ENCODE measurements around the gene PSME1.
A peak's percentile ranks its signal among the peaks of the same experiment; 100 is the strongest.

Gene PSME1

DNA sequence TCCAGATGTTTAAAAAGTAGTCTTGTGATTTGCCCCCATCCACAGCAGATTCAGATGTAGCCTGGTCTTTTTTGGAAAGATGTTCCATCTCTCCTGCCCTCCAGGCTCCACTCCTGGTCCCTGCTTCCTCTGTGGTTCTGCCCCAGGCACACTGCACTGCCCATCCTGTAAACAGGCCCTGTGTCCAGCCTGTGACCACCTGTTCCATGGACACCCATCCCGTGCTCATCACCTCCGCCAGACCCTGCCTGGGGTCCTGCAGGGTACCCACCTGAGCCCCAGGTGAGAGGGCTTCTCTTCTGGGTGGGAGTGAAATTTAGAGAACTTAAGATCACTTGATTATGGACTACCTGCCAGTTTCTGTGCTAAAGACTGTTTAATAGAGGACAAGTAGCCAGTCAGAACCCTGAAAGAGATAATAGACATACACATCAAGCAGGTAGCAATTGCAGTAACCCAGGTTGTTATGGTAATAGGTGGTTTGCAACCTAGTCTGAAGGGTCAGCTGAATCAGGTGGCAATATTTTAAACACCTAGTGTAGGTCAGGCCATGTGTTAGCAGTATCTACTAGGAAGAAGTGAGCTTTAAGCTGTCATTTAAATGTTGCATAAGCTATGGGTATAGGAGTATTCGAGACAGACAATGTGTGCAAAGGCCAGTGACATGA lies 13.4 kb downstream of the PSME1 start:
- DNase-seq: no peak

DNA sequence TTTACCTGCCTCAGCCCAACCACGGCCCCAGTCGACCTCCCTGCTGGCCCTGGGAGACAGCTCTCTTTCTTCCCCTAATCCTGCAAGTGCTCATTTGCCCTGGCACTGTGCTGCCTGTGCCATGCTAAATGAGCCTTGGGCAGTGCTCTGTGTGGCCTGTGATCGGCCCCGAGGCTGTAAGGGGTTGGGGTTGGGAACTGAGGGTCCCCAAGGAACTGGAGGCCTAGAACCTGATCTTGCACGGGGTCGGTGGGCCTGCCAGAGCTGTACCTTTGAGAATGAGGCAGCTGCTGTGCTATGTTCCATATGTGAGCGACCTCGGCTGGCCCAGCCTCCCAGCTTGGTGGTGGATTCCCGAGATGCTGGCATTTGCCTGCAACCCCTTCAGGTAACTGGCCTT lies 14.1 kb downstream of the PSME1 start:
- DNase-seq: no peak

DNA sequence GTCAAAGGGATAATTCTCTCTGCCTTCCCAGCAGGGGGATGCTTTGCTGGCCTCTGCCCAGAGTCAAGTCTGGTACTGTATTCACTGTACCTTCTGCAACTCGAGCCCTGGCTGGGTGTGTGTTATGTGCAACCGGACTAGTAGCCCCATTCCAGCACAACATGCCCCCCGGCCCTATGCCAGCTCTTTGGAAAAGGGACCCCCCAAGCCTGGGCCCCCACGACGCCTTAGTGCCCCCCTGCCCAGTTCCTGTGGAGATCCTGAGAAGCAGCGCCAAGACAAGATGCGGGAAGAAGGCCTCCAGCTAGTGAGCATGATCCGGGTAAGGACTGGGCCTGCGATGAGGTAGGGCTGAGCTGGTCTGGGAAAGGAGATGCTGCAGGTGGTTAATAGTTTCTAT lies 14.6 kb downstream of the PSME1 start:
- no peak for DNase-seq

DNA sequence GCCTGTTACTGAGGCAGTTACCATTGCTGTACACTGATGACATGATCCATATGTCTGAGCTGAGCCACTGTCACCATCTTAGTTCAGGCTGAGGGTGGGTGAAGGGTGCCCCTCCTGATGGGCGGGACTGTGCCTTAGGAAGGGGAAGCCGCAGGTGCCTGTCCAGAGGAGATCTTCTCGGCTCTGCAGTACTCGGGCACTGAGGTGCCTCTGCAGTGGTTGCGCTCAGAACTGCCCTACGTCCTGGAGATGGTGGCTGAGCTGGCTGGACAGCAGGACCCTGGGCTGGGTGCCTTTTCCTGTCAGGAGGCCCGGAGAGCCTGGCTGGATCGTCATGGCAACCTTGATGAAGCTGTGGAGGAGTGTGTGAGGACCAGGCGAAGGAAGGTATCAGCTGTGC lies 15.0 kb downstream of the PSME1 start:
- DNase-seq: no peak

DNA sequence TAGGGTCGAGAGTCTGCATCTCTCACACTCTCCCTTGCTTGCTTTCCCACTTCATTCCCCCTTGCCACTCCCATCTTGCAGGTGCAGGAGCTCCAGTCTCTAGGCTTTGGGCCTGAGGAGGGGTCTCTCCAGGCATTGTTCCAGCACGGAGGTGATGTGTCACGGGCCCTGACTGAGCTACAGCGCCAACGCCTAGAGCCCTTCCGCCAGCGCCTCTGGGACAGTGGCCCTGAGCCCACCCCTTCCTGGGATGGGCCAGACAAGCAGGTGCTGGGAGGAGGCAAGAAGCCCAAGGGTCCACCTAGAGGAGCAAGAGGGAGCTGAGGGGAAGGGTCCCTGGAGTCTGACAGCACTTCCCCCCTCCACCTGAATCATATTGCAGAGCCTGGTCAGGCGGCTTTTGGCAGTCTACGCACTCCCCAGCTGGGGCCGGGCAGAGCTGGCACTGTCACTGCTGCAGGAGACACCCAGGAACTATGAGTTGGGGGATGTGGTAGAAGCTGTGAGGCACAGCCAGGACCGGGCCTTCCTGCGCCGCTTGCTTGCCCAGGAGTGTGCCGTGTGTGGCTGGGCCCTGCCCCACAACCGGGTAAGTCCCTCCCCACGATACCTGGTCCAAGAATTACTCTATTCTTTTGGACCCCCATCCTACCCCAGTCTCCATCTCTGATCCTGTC lies 15.5 kb downstream of the PSME1 start:
- no peak for DNase-seq

DNA sequence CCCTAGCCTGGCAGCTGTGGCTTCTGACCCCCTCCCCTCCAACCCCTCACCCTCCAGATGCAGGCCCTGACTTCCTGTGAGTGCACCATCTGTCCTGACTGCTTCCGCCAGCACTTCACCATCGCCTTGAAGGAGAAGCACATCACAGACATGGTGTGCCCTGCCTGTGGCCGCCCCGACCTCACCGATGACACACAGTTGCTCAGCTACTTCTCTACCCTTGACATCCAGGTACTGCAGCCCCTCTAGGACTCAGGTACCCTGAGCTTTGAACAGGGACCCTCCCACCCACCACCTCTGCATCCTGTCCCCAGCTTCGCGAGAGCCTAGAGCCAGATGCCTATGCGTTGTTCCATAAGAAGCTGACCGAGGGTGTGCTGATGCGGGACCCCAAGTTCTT lies 19.1 kb downstream of the PSME1 start:
- DNase-seq: no peak

DNA sequence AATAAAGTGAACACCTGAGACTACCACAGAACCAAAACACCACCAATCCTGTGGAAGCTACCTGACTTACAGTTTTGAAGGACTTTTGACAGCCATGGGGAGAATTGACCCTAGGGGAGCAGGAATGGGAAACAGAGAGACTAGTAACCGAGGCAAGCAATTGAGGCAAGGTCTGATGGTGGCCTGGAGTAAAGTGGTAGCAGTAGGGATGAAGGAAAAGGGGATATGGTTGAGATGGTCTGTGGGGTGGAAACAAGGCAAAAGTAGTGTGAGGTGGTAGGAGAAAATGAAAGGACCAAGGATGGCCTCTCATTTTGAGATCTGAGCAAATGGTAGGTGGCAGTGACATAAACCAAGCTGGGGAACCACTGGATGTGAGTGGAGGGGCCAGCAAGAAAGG lies 20.8 kb downstream of the PSME1 start:
- DNase-seq: no peak

DNA sequence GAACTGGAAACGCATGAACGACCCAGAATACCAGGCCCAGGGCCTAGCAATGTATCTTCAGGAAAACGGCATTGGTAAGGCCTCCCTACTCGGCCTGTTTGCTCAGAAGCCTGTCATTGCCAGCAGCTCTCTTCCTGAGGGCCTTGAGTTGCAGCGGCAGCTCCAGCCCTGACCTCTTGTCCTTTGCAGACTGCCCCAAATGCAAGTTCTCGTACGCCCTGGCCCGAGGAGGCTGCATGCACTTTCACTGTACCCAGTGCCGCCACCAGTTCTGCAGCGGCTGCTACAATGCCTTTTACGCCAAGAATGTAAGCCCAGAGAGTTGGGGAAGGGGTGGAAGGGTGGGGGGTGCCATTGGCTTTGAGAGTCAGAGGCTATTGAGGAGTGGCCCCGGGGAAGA lies 21.3 kb downstream of the PSME1 start:
- no peak for DNase-seq

DNA sequence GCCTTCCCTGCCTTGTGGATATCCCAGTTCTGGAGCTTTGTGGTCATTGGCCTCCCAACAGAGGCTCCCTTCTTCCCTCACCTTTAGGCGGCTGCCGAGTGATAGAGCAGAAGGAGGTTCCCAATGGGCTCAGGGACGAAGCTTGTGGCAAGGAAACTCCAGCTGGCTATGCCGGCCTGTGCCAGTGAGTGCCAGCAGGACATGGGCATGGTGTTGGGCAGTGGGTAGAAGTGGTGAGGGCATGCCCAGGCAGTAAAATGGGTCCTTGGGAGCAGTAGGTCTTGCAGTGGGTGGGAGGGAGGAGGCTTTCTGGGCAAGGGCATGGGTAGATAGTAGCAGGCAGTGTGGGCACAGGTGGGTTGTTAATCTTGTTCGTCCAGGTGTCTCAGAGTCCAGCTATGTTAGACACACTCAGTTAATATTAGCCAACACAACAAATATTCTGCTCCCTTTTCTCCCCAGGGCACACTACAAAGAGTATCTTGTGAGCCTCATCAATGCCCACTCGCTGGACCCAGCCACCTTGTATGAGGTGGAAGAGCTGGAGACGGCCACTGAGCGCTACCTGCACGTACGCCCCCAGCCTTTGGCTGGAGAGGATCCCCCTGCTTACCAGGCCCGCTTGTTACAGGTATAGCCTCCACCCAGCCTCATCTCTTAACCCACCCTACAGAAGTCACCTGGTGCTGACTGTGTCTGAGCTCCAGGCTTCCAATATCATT lies 23.9 kb downstream of the PSME1 start:
- DNase-seq: no peak

DNA sequence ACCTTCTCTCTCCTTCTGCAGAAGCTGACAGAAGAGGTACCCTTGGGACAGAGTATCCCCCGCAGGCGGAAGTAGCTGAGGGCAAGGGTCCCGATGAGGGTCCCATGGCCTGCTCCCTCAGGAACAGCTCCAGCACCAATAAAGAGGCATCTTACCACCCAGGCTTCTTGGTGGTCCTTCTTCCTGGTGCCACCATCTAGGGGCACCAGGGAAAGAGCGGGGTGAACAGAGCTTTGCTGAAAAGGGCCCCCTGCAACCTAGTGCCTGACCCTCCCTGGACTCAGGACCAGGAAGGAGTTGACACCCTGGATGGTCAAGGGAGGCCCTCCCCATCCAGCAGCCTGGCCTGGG lies 24.5 kb downstream of the PSME1 start:
- no peak for DNase-seq

DNA sequence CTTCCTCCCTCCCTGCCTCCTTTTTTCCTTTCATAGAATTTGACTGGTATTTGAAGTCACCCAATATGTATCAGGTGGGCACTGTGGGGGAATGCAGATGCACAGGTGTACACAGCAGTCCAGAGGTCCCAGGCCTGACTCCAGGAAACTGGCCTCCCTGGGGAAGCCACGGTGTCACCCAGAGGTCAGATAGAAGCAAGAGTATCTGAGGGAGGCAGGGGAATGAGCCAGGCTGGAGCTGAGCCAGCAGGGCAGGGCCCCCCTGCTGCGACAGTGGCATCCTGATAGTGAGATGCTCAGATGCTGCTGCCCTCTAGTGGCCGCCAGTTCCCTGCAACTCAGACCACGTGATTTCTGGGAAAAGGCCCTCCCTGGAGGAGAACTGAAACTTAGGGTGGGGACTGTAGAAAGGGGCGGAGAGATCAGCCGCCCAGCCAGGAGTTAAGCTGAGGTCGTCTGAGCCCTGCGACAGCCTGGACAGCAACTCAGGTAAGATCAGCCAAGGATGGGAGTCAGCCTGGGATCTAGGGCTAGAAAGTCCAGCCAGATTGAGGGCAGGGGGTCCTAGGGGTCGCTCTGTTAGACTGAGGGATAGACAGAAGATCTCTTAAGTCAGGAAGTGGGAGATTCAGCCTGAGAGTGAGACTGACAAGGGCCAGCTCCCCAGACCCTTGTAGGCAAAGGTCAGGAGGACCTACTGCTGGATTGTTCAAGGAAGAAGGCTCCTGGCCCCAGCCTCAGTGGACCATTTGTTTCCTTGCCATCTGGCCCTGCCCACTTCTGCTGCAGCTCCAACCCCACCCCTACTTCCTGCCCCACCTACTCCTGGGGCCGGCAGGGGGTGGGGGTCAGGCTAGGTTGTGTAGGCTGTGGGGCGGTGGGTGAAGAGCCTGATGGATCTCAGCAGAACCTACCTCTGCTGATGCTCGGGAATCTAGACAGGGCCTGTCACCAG lies 25.1 kb downstream of the PSME1 start, which contains the start of gene IRF9:
Gene IRF9 (plus strand): TSS at position 416 of the 955 bp plus-strand sequence. CDS start 880 bp downstream, outside the sequence.
- DNase-seq: peak; percentile 96

DNA sequence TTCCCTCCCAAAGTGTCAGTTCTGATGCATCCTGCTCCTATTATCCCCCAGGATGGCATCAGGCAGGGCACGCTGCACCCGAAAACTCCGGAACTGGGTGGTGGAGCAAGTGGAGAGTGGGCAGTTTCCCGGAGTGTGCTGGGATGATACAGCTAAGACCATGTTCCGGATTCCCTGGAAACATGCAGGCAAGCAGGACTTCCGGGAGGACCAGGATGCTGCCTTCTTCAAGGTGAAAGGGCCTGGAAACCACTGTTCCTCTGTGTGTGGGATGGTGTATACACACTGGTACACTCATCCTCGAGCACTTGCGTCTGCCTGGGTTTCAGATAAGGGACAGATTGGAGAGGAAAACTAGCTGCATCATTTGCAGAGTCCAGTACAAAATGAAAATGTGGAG lies 26.1 kb downstream of the PSME1 start:
- DNase-seq: no peak

DNA sequence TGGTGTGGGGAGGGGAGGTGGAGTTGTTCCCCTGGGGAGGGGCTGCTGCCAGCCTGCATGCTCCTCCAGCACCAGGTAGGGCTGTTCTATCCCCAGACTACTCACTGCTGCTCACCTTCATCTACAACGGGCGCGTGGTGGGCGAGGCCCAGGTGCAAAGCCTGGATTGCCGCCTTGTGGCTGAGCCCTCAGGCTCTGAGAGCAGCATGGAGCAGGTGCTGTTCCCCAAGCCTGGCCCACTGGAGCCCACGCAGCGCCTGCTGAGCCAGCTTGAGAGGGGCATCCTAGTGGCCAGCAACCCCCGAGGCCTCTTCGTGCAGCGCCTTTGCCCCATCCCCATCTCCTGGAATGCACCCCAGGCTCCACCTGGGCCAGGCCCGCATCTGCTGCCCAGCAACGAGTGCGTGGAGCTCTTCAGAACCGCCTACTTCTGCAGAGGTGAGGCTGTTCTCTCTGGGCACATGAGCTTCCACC lies 28.6 kb downstream of the PSME1 start:
- DNase-seq: no peak

DNA sequence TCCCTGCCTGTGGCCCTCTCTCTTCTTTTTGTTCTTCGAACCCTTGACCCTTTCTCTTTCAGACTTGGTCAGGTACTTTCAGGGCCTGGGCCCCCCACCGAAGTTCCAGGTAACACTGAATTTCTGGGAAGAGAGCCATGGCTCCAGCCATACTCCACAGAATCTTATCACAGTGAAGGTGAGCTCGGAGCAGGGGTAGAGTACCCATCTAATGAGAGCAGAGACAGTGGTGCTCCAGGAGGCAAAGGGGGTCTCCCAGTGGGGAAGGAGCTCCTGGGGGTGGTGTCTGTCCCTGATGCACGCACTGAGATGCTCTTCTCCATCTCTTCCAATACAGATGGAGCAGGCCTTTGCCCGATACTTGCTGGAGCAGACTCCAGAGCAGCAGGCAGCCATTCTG lies 29.8 kb downstream of the PSME1 start:
- DNase-seq: no peak

DNA sequence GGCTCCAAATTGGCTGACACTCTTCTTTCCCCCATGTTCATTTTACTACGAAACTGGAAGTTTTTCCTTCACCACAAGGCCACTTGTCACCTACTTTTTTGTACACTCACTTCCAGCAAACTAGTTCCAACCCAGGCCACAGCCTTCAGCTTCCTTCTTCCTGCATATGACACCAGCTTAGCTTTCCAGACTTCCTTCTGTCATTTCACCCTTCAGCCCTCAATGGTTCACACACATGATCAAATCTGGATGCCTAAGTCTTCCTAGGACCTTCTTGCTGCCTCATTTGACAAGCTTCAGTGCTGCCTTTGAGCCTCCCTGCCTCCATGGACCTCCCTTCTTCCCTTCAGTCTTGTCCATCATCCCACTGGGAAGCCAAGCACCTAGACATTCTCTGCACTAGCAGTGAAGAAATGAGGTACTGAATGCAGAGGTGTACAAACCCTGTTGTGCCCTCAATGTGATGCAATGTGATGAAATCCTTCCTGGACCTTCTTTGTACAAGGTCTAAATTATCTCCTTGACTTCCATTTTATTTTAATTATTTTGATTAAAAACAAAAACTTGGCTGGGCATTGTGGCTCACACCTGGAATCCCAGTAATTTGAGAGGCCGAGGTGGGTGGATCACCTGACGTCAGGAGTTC lies 31.6 kb downstream of the PSME1 start:
- DNase-seq: no peak

DNA sequence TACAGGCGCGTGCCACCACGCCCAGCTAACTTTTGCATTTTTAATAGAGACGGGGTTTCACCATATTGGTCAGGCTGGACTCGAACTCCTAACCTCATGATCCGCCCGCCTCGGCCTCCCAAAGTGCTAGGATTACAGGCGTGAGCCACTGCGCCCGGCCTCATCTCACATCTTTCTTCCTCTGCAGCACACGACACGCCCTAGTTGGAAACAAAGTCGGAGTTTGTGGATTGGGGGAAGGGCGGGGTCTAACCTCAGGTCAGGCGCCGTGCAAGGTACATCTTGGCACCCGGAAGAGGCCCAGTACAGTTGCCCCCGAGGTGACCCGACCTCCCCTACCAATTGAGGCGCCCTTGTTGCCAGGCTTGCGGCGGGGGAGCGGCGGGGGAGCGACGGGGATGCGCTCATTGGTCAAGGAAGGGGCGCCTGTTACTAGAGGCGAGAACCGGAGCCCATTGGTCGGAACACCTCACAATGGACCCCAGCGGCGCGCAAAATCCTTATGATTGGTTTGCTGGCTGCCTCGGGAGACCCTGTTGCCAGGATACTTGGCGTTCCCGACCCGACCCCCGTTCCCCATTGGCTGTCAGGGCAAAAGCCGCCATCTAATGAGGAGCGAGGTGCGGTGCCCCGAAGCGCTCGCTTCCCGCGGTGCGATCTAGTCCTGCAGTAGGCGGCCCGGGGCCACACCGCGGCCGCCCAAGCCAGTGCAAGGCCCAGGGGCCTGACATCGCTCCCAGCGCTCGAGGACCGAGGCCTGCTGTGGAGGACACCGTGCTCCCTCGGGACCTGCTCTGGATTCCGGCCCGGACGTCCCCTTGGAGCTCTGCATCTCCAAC lies 35.6 kb downstream of the PSME1 start, which contains the start of gene REC8:
Gene REC8 (plus strand): TSS at position 659 of the 839 bp plus-strand sequence. CDS start 473 bp downstream, outside the sequence.
- DNase-seq: peak; percentile 87

DNA sequence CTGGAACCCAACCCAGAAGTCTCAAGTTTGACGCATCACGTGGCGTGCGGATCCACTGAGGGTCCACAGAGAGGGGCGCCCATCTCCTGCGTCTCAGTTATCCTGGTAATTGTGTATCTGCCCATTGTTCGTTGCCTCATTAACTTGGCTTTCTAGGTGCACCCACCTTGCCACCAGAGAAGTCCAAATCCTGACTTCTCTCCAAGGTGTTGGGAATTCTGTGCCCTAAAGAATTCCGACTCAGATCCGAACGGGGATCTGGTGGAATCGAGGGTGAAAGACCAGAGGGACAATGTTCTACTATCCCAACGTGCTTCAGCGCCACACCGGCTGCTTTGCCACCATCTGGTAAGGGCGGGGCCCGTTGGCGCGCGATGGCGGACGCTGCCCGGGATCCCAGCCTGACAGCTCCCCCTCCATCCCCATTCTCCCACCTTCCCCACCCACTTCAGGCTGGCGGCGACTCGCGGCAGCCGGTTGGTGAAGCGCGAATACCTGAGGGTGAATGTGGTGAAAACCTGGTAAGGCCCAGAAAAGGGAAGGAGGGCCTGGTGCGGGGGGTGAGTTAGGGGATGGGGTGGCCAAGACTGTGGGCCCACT lies 36.4 kb downstream of the PSME1 start:
- no peak for DNase-seq

DNA sequence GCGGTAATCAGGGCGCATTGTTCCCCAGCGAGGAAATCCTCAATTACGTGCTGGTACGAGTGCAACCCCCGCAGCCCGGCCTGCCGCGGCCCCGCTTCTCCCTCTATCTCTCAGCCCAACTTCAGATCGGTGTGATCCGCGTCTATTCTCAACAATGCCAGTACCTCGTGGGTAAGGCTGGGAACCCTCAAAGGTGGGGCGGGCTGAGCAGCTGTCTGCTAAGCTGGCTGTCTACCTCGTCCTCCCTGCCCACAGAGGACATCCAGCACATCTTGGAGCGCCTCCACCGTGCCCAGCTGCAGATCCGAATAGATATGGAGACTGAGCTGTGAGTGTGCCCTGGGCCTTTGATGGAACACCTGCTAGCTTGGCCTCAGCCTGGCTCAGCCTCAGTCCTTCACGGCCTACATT lies 36.9 kb downstream of the PSME1 start:
- no peak for DNase-seq

DNA sequence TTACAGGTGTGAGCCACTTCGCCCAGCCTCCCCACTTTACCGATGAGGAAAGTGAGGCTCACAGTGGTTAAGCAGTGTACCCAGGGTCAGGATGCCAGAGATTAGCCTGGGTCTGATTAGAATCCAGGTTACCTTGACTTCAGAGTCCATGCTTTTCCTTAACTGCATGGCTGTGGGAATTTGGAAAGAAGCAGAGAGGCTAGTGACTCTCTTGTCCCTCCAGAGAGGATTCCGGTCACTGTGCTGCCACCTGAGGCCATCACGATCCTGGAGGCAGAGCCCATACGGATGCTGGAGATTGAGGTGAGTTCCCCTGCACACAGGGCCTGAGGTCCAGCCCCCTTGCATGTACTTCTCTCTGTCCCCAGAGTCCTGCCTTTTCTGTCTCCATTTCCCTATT lies 40.6 kb downstream of the PSME1 start:
- no peak for DNase-seq

DNA sequence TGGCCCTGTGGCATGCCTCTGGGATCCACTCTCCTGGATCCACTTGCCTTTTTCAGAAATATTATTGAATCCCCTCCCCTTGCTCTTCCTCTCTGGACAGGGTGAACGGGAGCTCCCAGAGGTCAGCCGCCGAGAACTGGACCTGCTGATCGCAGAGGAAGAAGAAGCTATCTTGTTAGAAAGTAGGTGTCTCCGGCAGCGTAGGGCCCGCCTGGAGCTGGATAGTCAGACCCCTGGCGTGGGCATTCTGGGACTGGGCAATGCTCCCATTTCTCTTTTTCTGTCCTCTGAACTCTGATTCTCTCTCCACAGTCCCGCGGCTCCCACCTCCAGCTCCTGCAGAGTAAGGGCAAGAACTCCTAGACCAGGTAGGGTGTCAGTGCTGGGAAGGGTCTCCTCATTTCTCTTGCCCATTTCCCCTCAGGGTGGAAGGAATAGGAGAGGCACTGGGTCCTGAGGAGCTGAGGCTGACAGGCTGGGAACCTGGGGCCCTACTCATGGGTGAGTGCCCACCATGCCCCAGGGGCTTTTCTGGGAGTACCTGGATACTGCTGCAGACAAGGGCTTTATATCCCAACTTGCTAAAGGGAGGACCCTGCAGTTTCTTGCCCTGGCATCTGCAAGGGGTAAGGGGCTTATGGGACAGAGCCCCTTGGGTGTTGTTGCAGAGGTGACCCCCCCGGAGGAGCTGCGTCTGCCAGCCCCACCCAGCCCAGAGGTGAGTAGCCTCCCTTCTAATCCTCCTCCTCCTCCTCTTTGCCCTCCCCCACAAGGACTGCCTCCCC lies 41.2 kb downstream of the PSME1 start:
- no peak for DNase-seq
